SW480 (cell line): Measurements from ENCODE around the gene ZNF566.

Experiments used
- DNase-seq: peaks from one replicate; pipeline ENCODE4 v3.0.0-alpha.2; 2016; ENCODE audit warnings: low spot score

ZNF566 gene

GRCh38 chr19:36441339-36441738, 48.0 kb downstream of the ZNF566 start:
- no peak for DNase-seq

- peak; percentile 38 for DNase-seq
These were observed 52.8 kb downstream of the ZNF566 start for GRCh38 chr19:36436531-36436930.

GRCh38 chr19:36423925-36424324, 65.4 kb downstream of the ZNF566 start:
- DNase-seq, result no peak

GRCh38 chr19:36421749-36422481, 67.4 kb downstream of the ZNF566 start:
- DNase-seq, result no peak

GRCh38 chr19:36420961-36421748, 68.2 kb downstream of the ZNF566 start:
- DNase-seq, result no peak

- DNase-seq, result no peak
These were observed 70.9 kb downstream of the ZNF566 start, which contains the start of gene ZFP82 for GRCh38 chr19:36418287-36419001. Gene ZFP82 (minus strand): TSS chr19:36418644. CDS start chr19:36409789, 8,855 bp downstream.

- no peak for DNase-seq
These were observed 71.5 kb downstream of the ZNF566 start for GRCh38 chr19:36417752-36418286.

GRCh38 chr19:36409841-36410240, 79.5 kb downstream of the ZNF566 start:
- DNase-seq, result no peak

GRCh38 chr19:36408101-36408500, 81.3 kb downstream of the ZNF566 start:
- no peak for DNase-seq

GRCh38 chr19:36404498-36404897, 84.9 kb downstream of the ZNF566 start:
- DNase-seq, result no peak

- no peak for DNase-seq
These were observed 87.9 kb downstream of the ZNF566 start for GRCh38 chr19:36401475-36401874.

GRCh38 chr19:36398571-36398970, 90.8 kb downstream of the ZNF566 start:
- DNase-seq, result no peak
